Measurements from ENCODE around the gene ATP6AP1.

The ATP6AP1 gene

GRCh38 chrX:154439841-154440240 lies 11.4 kb downstream of the ATP6AP1 start:
- Histone ChIP-seq H3K4me1 (ENCODE audit: control insufficient read depth, low read length) (peaks cover 22% of the 10 kb centered on the region), H4K20me1 (ENCODE audit: control insufficient read depth, insufficient read depth, low read depth, low read length) (no peaks in the 10 kb centered on the region), H3K27me3 (ENCODE audit: control insufficient read depth, low read length) (no peaks in the 10 kb centered on the region), H3K27ac (ENCODE audit: low read depth, low read length) (no peak overlapping the region), H3K4me2 (ENCODE audit: low read length) (no peak overlapping the region), H3F3A (ENCODE audit: control insufficient read depth, insufficient read depth) (peaks cover 2% of the 10 kb centered on the region; the same call in 1 of the 2 replicates), H3K9me3 (ENCODE audit: control insufficient read depth, insufficient read depth, low read length) (no peaks in the 10 kb centered on the region), H3K36me3 (ENCODE audit: control insufficient read depth, low read length) (peaks cover 14% of the 10 kb centered on the region), H3K79me2 (ENCODE audit: control insufficient read depth, low read length) (peaks cover 23% of the 10 kb centered on the region), H3K4me3 (ENCODE audit: low read length) (no peak overlapping the region), H3K9me2 (replicated peaks; ENCODE audit: control insufficient read depth, low read length) (no peaks in the 10 kb centered on the region)
- TF ChIP-seq EZH2phosphoT487 (IDR thresholded peaks at IDR 0.05; ENCODE audit: borderline replicate concordance, low read length) = no peak
- no peak for TF ChIP-seq CTCF (IDR thresholded peaks at IDR 0.05; ENCODE audit: low read depth, low read length, poor library complexity, severe bottlenecking)

- peaks cover 2% of the 10 kb centered on the region; the same call in 1 of the 2 replicates for H3F3A ChIP-seq (ENCODE audit: control insufficient read depth, insufficient read depth)
- no peak for TF ChIP-seq EZH2phosphoT487 (IDR thresholded peaks at IDR 0.05; ENCODE audit: borderline replicate concordance, low read length)
- no peak for TF ChIP-seq CTCF (IDR thresholded peaks at IDR 0.05; ENCODE audit: low read depth, low read length, poor library complexity, severe bottlenecking)
- H3K36me3 ChIP-seq (ENCODE audit: control insufficient read depth, low read length) = peaks cover 14% of the 10 kb centered on the region
- H3K27me3 ChIP-seq (ENCODE audit: control insufficient read depth, low read length) = no peaks in the 10 kb centered on the region
- H3K9me2 ChIP-seq (replicated peaks; ENCODE audit: control insufficient read depth, low read length) = no peaks in the 10 kb centered on the region
- H3K4me1 ChIP-seq (ENCODE audit: control insufficient read depth, low read length) = peaks cover 26% of the 10 kb centered on the region
- H4K20me1 ChIP-seq (ENCODE audit: control insufficient read depth, insufficient read depth, low read depth, low read length) = no peaks in the 10 kb centered on the region
- no peaks in the 10 kb centered on the region for H3K9me3 ChIP-seq (ENCODE audit: control insufficient read depth, insufficient read depth, low read length)
- no peak overlapping the region for H3K4me2 ChIP-seq (ENCODE audit: low read length)
- no peak overlapping the region for H3K4me3 ChIP-seq (ENCODE audit: low read length)
- H3K27ac ChIP-seq (ENCODE audit: low read depth, low read length) = no peak overlapping the region
- peaks cover 23% of the 10 kb centered on the region for H3K79me2 ChIP-seq (ENCODE audit: control insufficient read depth, low read length)
Measured at GRCh38 chrX:154440623-154441357, 12.3 kb downstream of the ATP6AP1 start.

GRCh38 chrX:154441564-154441963 lies 13.1 kb downstream of the ATP6AP1 start:
- Histone ChIP-seq H3K36me3 (ENCODE audit: control insufficient read depth, low read length) (peaks cover 14% of the 10 kb centered on the region), H3K4me2 (ENCODE audit: low read length) (no peak overlapping the region)

GRCh38 chrX:154441984-154442707 lies 13.7 kb downstream of the ATP6AP1 start:
- H3K27me3 ChIP-seq (ENCODE audit: control insufficient read depth, low read length) = no peaks in the 10 kb centered on the region
- no peak overlapping the region for H3K4me3 ChIP-seq (ENCODE audit: low read length)
- no peak overlapping the region for H3K27ac ChIP-seq (ENCODE audit: low read depth, low read length)
- no peak overlapping the region for H3K4me2 ChIP-seq (ENCODE audit: low read length)
- peaks cover 21% of the 10 kb centered on the region for H3K79me2 ChIP-seq (ENCODE audit: control insufficient read depth, low read length)
- H3F3A ChIP-seq (ENCODE audit: control insufficient read depth, insufficient read depth) = peaks cover 2% of the 10 kb centered on the region; the same call in 1 of the 2 replicates
- H3K9me2 ChIP-seq (replicated peaks; ENCODE audit: control insufficient read depth, low read length) = no peaks in the 10 kb centered on the region
- no peaks in the 10 kb centered on the region for H4K20me1 ChIP-seq (ENCODE audit: control insufficient read depth, insufficient read depth, low read depth, low read length)
- no peaks in the 10 kb centered on the region for H3K9me3 ChIP-seq (ENCODE audit: control insufficient read depth, insufficient read depth, low read length)
- peaks cover 22% of the 10 kb centered on the region for H3K4me1 ChIP-seq (ENCODE audit: control insufficient read depth, low read length)
- TF ChIP-seq EZH2phosphoT487 (IDR thresholded peaks at IDR 0.05; ENCODE audit: borderline replicate concordance, low read length) (no peak), CTCF (IDR thresholded peaks at IDR 0.05; ENCODE audit: low read depth, low read length, poor library complexity, severe bottlenecking) (no peak)
- peaks cover 14% of the 10 kb centered on the region for H3K36me3 ChIP-seq (ENCODE audit: control insufficient read depth, low read length)

More at GRCh38 chrX:154441564-154441963, 13.1 kb downstream of the ATP6AP1 start:
- TF ChIP-seq EZH2phosphoT487 (IDR thresholded peaks at IDR 0.05; ENCODE audit: borderline replicate concordance, low read length) = no peak
- Histone ChIP-seq H3K4me3 (ENCODE audit: low read length) (no peak overlapping the region), H3F3A (ENCODE audit: control insufficient read depth, insufficient read depth) (peaks cover 2% of the 10 kb centered on the region; the same call in 1 of the 2 replicates), H3K9me3 (ENCODE audit: control insufficient read depth, insufficient read depth, low read length) (no peaks in the 10 kb centered on the region), H3K79me2 (ENCODE audit: control insufficient read depth, low read length) (peaks cover 23% of the 10 kb centered on the region), H4K20me1 (ENCODE audit: control insufficient read depth, insufficient read depth, low read depth, low read length) (no peaks in the 10 kb centered on the region), H3K9me2 (replicated peaks; ENCODE audit: control insufficient read depth, low read length) (no peaks in the 10 kb centered on the region), H3K27ac (ENCODE audit: low read depth, low read length) (no peak overlapping the region), H3K4me1 (ENCODE audit: control insufficient read depth, low read length) (peaks cover 22% of the 10 kb centered on the region), H3K27me3 (ENCODE audit: control insufficient read depth, low read length) (no peaks in the 10 kb centered on the region)

Measured in DOHH2 (cell line).